ENCODE data around the gene ACAP3.

ACAP3 gene

GRCh38 chr1:1313500-1314236, 5.9 kb upstream of the ACAP3 start:
- DNase-seq: no peak

DNA sequence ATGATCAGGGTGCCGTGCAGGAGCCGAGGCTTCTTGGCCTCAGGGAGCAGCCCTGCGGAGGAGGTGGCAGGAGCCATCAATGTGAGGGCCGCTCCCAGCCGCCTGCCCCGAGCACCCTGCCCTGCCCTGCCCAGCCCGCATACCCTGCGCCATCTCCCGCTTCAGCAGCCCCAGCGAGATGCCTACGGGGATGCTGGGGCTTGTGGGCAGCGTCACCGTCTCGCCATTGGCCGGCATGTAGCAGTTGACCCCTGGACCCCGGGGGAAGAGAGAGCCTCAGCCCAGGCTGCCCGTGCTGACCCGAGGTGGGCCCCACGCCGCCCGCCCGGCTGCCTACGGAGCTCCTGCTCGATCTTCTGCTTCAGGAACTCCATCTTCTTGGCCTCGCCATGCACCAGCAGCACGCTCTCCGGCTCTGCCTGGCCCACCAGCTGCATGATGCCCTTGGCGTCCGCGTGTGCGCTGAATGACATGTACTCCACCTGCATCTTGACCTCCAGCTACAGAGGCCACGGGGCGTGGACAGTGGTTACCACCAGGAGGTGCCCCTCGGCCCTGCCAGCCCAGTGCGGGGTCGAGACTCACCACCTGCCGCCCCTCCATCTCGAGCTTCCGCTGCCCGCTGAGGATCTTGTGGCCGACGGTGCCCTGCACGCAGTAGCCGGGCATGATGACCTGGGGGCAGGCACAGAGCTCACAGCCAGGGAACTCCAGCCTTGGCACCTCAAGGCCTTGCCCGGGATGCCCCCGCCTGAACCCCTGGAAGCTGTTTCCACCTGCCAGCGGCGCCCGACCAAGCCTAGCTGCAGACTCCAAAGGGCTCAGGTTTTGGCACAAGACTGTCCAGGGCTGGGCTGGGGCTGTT, 5.0 kb upstream of the ACAP3 start:
- no peak for DNase-seq

DNA sequence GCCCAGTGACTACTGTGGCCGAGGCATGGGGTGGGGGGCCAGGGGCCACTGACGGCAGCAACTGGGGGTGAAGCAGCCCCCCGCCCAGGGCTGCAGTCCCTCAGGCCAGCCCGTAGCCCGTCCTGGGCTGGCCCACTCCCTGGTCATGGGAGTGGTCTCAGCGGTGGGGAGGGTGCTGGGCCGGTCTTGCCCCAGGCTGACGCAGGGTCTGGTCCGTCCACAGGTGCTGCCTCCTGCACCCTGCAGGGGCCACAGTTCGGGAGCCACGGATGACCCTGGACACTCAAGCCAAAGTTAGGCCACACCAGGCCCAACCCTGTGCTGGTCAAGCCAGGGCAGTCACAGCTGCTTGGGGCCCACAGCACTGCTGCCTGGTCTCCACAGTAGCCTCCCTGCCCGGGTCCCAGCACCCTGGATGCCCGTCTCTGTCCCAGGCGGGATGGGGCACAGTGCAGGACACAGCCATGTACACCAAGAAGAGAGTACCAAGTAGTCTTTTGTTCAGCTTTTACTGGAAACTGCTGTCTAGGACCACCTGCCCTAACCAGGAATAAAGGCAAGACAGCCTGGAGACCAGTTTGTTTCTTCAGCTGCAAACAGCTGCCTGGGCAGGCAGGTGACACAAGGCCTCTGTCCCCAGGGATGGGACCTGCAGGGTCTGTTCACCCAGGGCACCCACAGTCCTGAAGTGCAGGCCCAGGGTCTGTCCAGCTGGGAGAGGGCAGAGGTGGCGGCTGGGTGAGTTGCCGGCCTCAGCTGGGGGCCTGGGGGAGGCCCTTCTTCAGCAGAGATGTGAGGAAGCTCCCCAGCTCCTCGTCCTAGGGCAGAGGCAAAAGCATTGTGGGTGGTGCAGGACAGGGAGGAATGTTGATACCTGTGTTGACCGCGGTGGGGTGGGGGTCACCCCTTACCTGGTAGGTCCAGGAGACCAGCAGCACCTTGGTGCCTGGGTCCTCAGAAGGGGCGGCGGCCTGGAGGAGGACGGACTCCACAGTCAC, 3.7 kb upstream of the ACAP3 start:
- DNase-seq: no peak

- DNase-seq: no peak
Observed at GRCh38 chr1:1310476-1311053, 2.8 kb upstream of the ACAP3 start.

DNA sequence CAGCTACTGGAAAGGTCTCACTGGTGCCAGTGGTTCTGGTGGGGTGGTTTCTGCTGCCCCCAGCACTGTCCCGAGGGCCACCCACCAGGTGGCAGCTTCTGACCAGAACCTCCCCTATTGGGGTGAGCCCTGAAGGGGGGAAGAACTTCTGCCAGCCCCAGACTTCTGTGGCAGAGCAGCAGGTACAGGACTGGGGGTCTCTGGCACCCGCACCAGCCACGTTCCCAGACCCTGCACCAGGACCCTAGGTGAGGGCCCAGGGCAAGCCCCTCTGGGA, 2.3 kb upstream of the ACAP3 start:
- DNase-seq: no peak

GRCh38 chr1:1309251-1310108, 1.8 kb upstream of the ACAP3 start:
- no peak for DNase-seq

DNA sequence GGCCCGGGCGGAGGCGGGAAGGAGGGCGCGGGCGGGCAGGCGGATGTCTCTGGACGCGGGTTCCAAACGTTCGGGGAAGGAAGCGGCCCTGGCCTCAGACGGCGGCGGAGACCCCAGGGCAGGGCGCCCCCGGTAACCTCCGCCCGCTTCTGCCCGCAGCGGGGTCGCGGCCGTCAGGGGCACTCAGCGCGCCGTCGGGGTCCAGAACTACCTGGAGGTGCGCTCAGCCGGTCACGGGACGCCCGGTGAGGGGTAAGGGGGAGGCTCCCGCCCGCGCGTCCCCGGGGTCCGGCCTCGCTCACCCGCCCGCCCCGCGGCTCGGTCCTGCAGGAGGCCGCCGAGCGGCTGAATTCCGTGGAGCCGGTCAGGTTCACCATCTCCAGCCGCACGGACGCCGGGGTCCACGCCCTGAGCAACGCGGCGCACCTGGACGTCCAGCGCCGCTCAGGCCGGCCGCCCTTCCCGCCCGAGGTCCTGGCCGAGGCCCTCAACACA, 1.1 kb upstream of the ACAP3 start:
- no peak for DNase-seq

DNA sequence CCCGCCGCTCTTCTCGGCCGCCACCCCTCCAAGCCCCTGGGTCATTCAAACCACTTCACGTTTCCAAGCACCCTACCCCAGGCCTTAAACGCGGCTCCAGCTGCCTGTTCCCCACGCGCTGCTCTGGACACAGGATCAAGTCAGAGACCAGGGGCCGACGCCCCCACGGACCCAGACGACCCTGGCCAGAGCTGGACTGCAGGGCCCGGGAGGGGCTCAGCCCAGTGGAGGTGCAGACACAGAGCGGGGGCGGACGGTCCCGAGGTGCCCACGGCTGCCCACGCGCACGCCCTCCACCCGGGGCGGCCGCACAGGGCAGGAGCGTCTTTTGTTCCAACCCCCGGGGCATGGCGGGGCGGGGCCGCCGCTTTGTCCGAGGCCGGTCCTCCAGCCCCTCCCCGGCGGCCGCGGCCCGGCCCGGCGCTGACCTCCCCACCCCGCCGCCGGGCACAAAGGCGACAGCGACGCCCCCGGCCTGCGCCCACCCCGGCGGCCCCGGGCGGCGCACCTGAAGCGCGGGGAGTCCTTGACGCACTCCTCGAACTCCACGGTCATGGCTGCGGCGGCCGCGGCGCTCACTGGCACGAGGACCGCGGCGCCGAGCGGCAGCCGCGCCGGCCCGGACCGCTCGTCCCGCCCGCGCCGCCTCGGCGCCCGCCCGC, 338 bp downstream of the ACAP3 start:
- no peak for DNase-seq

- DNase-seq: no peak
Observed at GRCh38 chr1:1306661-1307260, 969 bp downstream of the ACAP3 start.

GRCh38 chr1:1306070-1306660, 1.6 kb downstream of the ACAP3 start:
- DNase-seq: no peak

DNA sequence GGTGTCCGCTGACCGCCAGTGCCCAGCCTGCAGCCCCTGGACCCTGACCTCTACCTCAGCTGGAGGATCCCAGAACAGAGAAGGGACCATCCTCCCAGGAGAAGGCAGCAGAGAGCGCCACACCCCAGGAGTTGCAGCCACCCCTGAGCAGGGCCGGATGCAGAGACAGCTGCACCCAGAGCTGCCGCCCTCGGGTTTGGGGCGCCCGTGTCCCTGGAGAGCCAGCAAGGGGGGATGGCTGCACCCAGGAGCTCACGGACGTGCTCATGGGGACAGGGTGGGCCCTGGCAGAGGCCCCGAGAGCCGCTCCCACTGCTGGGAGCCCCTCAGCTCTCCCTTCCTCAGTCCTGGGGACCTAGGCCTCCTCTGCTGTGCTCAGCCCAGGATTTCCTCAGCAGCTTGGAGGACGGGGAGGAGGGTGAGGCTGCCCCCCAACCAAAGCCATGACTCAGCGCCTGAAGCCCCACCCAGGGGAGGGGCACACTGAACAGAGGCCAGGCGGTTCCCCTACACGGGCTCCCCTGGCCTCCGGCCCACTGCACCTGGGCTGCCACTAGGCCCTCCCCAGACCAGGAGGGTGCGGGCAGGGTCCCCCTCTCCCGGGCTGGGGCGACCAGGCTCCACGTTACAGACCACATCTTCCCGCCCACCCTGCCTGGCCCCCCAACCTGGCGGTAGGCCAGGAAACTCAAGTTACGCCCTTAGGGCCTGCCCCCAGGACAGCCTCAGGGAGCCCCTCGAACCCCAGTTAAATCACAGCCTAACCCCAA, 2.2 kb downstream of the ACAP3 start:
- no peak for DNase-seq

DNA sequence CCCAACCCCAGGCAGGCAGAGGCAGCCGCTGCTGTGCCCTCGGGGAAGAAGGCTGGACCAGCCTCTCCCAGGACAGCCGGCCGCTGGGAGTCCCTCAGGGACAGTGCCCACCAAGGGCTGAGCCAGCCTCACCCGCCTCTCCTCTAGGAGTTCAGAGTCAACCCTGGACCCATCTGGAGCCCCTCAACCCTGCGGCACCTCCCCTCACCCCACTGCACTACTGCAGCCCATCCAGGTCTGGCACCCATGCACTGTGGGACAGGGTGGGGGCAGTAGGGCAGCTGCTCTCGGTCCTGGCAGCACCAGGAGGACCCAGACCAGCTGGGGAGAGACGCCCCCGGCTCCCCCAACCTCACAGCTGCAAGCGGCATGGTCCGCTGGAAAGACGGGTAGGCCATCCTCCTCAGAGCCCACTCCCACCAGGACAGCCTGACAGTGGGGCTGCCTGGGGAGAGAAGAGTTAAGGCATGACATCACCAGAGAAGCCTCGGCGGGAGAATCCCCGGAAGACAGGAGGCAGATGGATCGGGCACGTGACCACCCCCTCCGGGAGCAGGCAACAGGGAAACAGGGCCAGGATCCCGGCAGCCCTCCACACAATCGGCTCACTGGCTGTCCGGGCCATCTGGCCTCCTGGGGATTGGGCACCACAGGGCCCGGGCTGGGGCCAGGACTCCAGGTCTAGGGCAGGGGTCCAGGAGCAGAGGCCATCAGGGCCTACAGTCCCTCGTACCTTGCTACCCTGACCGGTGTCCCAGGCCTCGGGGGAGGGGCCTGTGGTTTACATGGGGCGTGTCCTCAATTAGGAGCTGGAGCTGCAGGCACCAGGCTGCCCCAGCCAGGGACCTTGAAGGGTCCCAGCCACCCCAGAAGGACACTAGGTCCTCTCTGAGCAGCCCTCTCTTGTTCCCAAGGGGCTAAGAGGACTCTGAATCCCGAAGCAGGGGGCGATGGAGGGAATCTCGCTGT, 3.1 kb downstream of the ACAP3 start:
- no peak for DNase-seq

- DNase-seq: no peak
Observed at GRCh38 chr1:1303736-1304135, 4.0 kb downstream of the ACAP3 start.

- no peak for DNase-seq
Observed at GRCh38 chr1:1302951-1303509, 4.7 kb downstream of the ACAP3 start.

DNA sequence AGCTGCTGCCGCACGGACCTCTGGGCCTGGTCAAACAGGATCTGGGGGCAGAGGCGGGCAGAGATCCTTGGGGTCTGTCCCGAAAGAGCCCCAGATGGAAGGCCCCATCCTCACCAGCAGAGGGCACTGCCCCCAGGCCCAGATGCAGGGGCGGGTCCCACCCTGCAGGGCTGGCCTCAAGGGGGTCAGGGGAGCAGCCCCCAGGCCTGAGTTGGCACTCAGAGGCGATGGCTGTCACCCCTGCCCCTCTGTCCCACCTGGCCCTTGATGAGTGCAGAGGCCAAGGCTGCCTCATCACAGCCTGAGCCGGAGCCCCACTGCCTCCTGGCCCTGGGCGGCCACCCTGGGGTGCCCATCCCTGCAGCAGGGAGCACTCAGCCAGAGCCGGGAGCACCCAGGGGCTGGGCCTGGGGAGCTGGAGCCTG, 5.7 kb downstream of the ACAP3 start:
- DNase-seq: no peak

DNA sequence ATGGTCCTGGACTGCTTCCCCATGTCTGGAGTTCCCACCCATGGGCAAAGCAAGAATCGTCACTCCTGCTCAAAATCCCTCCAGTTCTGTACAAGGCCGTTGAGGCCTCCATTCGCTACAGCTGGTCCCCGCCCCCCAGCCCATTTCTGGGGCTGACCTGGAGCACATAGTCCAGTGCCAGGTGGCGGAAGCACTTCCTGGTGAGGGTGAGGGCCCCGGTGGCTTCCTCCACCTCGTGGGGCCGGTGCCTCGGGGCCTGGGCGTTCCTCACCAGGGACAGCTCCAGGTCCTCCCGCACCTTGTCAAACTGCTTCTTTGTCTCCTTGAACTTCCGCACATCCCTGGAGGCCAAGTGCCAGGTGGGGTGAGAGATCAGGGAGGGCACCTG, 7.4 kb downstream of the ACAP3 start:
- DNase-seq: no peak

DNA sequence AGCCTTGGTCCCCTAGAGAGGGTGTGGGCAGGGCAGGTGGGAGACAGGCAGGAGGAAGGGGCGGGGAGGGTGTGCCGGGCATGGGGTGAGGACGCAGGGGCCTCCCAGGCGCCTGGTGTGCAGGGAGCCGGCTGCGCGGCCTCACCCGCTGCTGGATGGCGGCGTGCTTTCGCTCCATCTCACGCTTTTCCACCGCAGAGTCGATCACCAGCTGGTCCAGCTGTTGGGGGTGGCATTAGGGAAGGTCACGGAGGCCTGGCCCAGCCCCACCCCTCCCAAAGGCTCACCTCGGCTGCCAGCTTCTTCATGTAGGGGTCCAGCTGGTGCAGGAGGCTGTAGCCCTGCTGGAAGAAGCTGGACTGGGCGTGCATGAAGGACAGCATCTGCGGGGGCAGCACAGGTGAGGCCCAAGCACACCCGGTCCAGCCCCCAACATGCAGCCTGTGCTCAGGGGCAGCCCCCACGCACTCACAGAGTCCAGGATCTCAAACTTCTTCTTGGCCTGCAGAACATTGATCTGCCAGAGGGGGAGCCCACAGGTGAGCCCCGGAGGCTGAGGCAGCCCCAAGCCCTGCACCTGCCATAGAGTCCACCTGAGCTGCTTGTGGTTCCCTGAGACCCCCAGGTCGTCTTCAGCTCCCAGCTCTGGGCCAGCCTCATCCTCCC, 7.9 kb downstream of the ACAP3 start:
- no peak for DNase-seq

Data from cortex of kidney (tissue), 1 donor.